GM21526 (cell line): Measurements from ENCODE around the gene TGM6.
"Not testable (repeated sequence)": the region's sequence is repeated elsewhere in the genome, so short reads cannot be mapped to it uniquely, and the experiment has no call there.

Source experiments
- ATAC-seq: cut with Tn5 transposase; IDR thresholded peaks from one replicate; pipeline ENCODE4 v1.9.1; 2021; ENCODE audit warnings: moderate library complexity; ENCODE audit not compliant: unreplicated experiment, low FRiP score

The TGM6 gene

GRCh38 chr20:2396241-2396814, 15.6 kb downstream of the TGM6 start:
- no peak for ATAC-seq

GRCh38 chr20:2397091-2397490, 16.4 kb downstream of the TGM6 start:
- ATAC-seq = no peak

GRCh38 chr20:2397595-2398145, 17.0 kb downstream of the TGM6 start:
- ATAC-seq = no peak

- ATAC-seq = no peak
Observed at GRCh38 chr20:2398449-2398848, 17.7 kb downstream of the TGM6 start.

- ATAC-seq = no peak
Observed at GRCh38 chr20:2399390-2399789, 18.7 kb downstream of the TGM6 start.

GRCh38 chr20:2400290-2400689, 19.6 kb downstream of the TGM6 start:
- no peak for ATAC-seq

GRCh38 chr20:2401527-2401926, 20.8 kb downstream of the TGM6 start:
- no peak for ATAC-seq

- ATAC-seq = no peak
Observed at GRCh38 chr20:2402271-2402980, 21.7 kb downstream of the TGM6 start.

GRCh38 chr20:2403291-2404052, 22.8 kb downstream of the TGM6 start:
- no peak for ATAC-seq

GRCh38 chr20:2405693-2406065, 25.0 kb downstream of the TGM6 start:
- no peak for ATAC-seq

GRCh38 chr20:2407355-2407754, 26.7 kb downstream of the TGM6 start:
- ATAC-seq = not testable (repeated sequence)

GRCh38 chr20:2408111-2408510, 27.4 kb downstream of the TGM6 start:
- ATAC-seq = no peak

- no peak for ATAC-seq
Observed at GRCh38 chr20:2416541-2417212, 36.0 kb downstream of the TGM6 start.

- ATAC-seq = no peak
Observed at GRCh38 chr20:2417213-2417541, 36.5 kb downstream of the TGM6 start.

GRCh38 chr20:2418388-2418787, 37.7 kb downstream of the TGM6 start:
- no peak for ATAC-seq

- no peak for ATAC-seq
Observed at GRCh38 chr20:2420510-2420909, 39.8 kb downstream of the TGM6 start.

GRCh38 chr20:2421247-2421646, 40.5 kb downstream of the TGM6 start:
- no peak for ATAC-seq

GRCh38 chr20:2429051-2429450, 48.4 kb downstream of the TGM6 start:
- ATAC-seq = no peak

- no peak for ATAC-seq
Observed at GRCh38 chr20:2430538-2430937, 49.8 kb downstream of the TGM6 start.

- no peak for ATAC-seq
Observed at GRCh38 chr20:2431185-2431584, 50.5 kb downstream of the TGM6 start.

- ATAC-seq = no peak
Observed at GRCh38 chr20:2446845-2447244, 66.1 kb downstream of the TGM6 start.
